Stimulated activated CD4-positive, alpha-beta T cell treated with anti-CD3 and anti-CD28 coated beads, Interleukin-4, amount 100 ng/mL, for 24 hours (primary cell): ENCODE results near the gene ENAH.

Experiments
- DNase-seq: peaks from one replicate; pipeline ENCODE4 v3.0.0-alpha.2; 2020

Gene ENAH

GRCh38 chr1:225468270-225469020, 184.5 kb downstream of the ENAH start:
- peak; percentile 34 for DNase-seq

- DNase-seq, result peak; percentile 83
Observed at GRCh38 chr1:225467193-225468020, 185.5 kb downstream of the ENAH start.

GRCh38 chr1:225466848-225467192, 186.1 kb downstream of the ENAH start:
- no peak for DNase-seq

- DNase-seq, result no peak
Observed at GRCh38 chr1:225465793-225466517, 187.0 kb downstream of the ENAH start.

- no peak for DNase-seq
Observed at GRCh38 chr1:225464851-225465792, 187.8 kb downstream of the ENAH start.

GRCh38 chr1:225462714-225463574, 190.0 kb downstream of the ENAH start:
- DNase-seq, result no peak

- no peak for DNase-seq
Observed at GRCh38 chr1:225462429-225462713, 190.6 kb downstream of the ENAH start.

GRCh38 chr1:225461533-225462428, 191.1 kb downstream of the ENAH start:
- DNase-seq, result no peak

- DNase-seq, result peak; percentile 78
Observed at GRCh38 chr1:225460737-225461532, 192.0 kb downstream of the ENAH start.

- no peak for DNase-seq
Observed at GRCh38 chr1:225460021-225460736, 192.7 kb downstream of the ENAH start.

GRCh38 chr1:225458222-225458631, 194.7 kb downstream of the ENAH start:
- no peak for DNase-seq

GRCh38 chr1:225454733-225455132, 198.2 kb downstream of the ENAH start:
- DNase-seq, result peak; percentile 93

- no peak for DNase-seq
Observed at GRCh38 chr1:225453797-225454648, 198.9 kb downstream of the ENAH start.

GRCh38 chr1:225451840-225452515, 200.9 kb downstream of the ENAH start:
- no peak for DNase-seq

- no peak for DNase-seq
Observed at GRCh38 chr1:225451340-225451739, 201.6 kb downstream of the ENAH start.

- DNase-seq, result no peak
Observed at GRCh38 chr1:225450491-225451191, 202.3 kb downstream of the ENAH start.

- DNase-seq, result no peak
Observed at GRCh38 chr1:225449774-225450173, 203.1 kb downstream of the ENAH start.
